ENCODE results near the gene AKT1.

- TF ChIP-seq, protein P1, sequence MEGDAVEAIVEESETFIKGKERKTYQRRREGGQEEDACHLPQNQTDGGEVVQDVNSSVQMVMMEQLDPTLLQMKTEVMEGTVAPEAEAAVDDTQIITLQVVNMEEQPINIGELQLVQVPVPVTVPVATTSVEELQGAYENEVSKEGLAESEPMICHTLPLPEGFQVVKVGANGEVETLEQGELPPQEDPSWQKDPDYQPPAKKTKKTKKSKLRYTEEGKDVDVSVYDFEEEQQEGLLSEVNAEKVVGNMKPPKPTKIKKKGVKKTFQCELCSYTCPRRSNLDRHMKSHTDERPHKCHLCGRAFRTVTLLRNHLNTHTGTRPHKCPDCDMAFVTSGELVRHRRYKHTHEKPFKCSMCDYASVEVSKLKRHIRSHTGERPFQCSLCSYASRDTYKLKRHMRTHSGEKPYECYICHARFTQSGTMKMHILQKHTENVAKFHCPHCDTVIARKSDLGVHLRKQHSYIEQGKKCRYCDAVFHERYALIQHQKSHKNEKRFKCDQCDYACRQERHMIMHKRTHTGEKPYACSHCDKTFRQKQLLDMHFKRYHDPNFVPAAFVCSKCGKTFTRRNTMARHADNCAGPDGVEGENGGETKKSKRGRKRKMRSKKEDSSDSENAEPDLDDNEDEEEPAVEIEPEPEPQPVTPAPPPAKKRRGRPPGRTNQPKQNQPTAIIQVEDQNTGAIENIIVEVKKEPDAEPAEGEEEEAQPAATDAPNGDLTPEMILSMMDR (conservative IDR thresholded peaks at IDR 0.05; ENCODE audit: low read depth in 2 of 2): no peak
- TF ChIP-seq REST (IDR thresholded peaks at IDR 0.05; ENCODE audit: unreplicated experiment): no peak
- TF ChIP-seq CREB1 (CRISPR knock-in tag; IDR thresholded peaks at IDR 0.05; ENCODE audit: low read depth): no peak
- TF ChIP-seq EZH2phosphoT487 (IDR thresholded peaks at IDR 0.05; ENCODE audit: unreplicated experiment): no peak
- no peak for TF ChIP-seq EZH2 (IDR thresholded peaks at IDR 0.05; ENCODE audit: low read depth, unreplicated experiment)
Observed at GRCh38 chr14:104843442-104844305, 48.1 kb upstream of the AKT1 start.

Measured in GM23338 (cell line).